Right lobe of liver (tissue), 4 donors: ENCODE results near the gene TOMM6.

Experiments used
- CTCF ChIP-seq, 4 donors: fragments of 200-600 bp in 3 of 4; fragments of 450-650 bp in 1 of 4; IDR thresholded peaks; one replicate each; pipeline versions ENCODE4 v1.5.1 to v1.8.0; 2016 to 2022; ENCODE audit warnings: antibody characterized with exemption in 4 of 4, mild to moderate bottlenecking in 2 of 4
- POLR2A ChIP-seq: fragments of 450-650 bp; IDR thresholded peaks from one replicate; pipeline ENCODE4 v1.6.1; 2017; ENCODE audit warnings: antibody characterized with exemption, mild to moderate bottlenecking
- donor health status: DM: no; HTN: no; CAD: no.
- donor health status: DM: no; HTN: no; CAD: no.
- donor health status: DM: no; HTN: yes; CAD: no.

GRCh38 chr6:41741625-41742490 is 45.6 kb upstream of the TOMM6 start:
- no peak for TF ChIP-seq CTCF (IDR thresholded peaks at IDR 0.05)
- no peak for TF ChIP-seq POLR2A
